HG03039 (cell line): ENCODE results near the gene NMRK1.
A peak's percentile ranks its signal among the peaks of the same experiment; 100 is the strongest.

Source experiments
- ATAC-seq: cut with Tn5 transposase; IDR thresholded peaks from one replicate; pipeline ENCODE4 v1.9.1; 2021; ENCODE audit warnings: mild to moderate bottlenecking, moderate library complexity; ENCODE audit not compliant: unreplicated experiment

Gene NMRK1

DNA sequence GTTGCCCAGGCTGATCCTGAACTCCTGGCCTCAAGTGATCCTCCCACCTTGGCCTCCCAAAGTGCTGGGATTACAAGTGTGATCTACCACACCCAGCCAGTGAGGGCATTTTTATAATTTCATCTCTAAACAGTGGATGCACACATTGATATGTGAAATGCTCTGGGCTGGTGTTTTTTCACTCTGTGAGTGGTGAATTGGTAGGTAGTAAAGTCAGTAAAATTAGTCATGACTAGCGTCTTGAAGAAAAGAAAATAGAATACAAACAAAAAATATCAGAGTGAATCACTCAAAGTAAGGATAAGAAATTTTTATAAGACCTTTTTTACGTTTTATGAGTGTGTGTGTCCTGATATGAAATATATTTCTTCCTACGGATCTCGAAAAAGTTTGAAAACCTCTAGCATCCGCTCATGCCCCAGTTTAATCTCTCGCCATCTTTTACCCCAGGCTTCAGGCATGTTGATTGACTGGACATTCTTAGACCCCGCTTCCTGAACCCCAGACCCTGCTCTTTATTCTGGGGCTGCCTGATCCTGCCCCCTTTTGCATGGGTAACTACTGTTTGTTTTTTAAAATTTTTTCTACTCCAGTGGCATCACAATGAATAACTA, 14.3 kb upstream of the NMRK1 start:
- no peak for ATAC-seq

DNA sequence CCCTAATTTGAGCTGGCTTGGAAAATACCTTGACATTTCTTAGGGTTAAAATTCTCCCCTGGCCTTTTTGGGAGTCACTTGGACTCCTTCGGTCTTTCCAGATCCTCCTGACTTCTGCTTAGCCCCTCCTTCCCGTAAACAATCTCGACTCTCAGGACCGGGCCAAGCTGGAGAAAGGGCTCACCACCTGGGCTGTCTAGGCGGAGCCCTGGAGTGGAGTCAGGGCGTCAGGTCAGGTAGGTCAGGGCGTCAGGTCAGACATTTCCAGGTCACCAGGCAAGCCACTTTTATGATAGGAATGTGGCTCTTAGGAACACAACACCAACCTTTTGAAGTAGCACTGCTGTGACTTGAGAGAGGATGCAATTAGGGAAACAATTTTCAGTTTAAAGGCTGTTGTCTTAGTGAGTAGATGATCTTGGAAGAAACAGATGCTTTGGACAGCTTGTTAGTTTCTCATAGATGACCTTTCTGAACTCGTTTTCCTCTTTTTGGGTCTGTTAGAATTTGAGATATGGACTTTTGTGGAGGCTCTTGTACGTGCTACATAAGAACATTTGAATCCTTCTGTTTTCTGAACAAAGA, 13.1 kb upstream of the NMRK1 start:
- no peak for ATAC-seq

DNA sequence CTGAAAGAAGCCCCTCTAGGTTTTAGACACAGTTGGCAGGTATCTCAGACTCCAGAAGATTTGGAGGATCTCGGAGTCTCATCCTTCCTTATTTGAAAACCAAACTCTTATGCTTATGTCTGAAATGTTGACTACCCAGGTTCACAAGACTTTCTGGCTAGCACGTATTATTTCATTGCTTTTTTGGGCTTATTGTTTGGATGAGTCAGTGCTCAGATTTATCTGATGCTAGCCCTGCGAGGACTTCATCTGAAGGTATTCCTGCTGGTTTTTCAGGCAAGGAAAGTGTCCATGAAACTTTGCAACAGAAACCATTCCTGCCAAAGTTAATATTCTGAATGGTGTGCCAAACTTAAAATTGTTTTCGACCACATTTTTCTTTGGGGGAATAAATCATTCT, 8.8 kb upstream of the NMRK1 start:
- no peak for ATAC-seq

DNA sequence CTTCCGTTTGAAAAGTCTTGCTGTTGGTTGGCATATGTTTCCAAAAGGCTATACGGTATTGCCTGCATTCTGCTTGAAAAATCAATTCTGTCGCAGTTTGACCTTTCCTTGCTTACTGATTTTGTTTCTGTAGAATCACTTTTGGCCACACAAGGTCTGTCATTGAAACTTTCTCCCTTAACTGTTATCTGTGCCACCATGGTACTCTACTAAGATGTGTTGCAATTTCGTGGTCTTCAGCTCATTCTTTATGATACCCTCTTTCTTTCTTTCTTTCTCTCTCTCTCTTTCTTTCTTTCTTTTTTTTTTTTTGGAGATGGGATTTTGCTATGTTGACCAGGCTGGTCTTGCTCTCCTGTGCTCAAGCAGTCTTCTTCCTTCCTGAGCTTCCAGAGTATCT, 4.8 kb upstream of the NMRK1 start:
- ATAC-seq: no peak

DNA sequence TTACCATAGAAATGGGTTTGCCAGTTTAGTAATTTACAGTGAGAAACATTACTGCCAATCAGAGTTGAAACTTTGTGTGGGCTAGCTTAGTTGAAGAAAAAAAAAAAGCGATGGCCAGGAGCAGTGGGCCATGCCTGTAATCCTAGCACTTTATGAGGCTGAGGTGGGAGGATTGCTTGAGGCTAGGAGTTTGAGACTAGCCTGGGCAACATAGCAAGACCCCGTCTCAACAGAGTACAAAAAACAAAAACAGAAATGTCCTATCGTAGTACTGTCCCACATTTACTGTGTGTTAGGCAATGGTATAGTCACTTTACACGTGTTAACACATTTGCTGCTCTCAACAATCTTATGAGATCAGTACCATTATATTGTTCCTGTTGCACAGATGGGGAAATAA, 2.6 kb upstream of the NMRK1 start:
- ATAC-seq: no peak

DNA sequence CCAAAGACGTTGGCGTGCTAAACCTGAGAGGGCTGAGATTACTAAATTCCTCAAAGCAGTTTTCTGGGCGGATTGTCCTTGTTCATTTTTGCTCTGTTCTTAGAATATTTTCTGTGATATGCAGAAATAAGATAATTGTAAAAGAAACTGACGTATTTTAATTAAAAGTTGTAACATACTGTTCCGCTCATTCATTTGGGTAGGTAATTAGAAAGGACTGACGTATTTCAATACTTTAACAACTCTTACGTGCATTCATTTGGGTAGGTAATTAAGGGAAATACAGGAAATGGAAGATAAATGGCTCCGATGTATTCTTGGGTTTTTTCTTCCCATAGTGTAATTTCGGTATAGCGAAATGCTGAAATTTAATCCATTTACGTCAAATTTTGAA, 1.4 kb upstream of the NMRK1 start:
- ATAC-seq: no peak

DNA sequence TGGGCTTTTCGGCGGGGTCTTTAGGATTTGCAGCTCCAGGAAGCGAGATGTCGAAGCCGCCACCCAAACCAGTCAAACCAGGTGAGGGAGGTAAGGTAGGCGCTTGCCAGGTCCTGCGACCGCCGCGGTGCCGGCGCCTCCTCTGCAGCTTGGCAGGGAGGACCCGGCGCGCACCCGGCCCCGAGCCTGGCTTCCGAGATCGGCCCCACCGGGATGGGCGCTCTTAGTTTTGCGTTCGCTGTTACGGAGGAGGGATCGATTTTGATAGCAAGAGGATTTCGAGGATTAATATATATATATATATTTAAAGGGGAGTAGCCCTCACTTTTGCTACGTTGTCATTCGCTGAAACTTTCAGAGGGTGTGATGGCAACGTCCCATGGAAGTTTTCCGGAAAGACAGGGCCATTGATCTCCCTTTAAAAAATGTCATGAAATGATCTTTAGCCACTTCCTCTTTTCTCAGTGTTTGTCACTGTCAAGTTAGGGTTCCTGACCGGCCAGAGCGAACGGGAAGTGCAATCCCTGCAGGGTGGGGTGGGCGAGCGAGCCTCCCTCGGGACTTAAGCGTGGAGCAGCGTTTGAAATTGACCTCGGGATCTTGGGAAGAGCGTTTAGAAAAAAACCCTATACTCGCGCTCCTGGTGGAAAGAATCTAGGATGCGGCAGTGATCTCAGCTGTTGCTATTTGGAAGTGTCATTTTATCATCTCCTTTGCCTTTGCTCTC, 854 bp upstream of the NMRK1 start:
- ATAC-seq: peak; percentile 28

GRCh38 chr9:75087289-75087823, 599 bp downstream of the NMRK1 start:
- peak; percentile 18 for ATAC-seq

GRCh38 chr9:75086541-75087288, 1.2 kb downstream of the NMRK1 start:
- ATAC-seq: no peak

GRCh38 chr9:75085640-75086039, 2.3 kb downstream of the NMRK1 start:
- no peak for ATAC-seq

DNA sequence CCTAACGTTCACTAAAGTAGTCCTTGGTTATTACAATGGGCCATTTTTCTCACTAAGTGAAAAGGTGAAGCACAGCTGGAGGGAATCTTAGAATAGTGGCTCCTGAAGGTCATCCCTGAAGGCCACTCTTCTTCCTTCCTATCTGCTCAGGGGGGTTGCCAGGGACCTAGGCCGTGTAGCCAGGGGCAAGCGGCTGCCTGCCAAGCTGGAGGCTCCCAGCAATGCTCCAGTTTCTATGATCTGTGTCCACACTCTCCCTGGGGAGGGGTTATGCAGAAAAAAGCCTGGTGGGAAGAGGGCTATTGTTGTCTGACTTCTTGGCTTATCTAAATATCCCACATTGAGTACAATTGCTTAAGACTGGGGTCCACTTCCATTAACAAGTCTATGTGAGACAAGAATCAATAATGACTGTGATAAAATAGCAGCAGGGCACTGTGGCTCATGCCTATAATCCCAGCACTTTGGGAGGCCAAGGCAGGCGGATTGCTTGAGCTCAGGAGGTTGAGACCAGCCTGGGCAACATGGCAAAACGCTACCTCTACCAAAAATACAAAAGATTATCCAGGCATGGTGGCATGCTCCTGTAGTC, 3.8 kb downstream of the NMRK1 start:
- no peak for ATAC-seq

GRCh38 chr9:75083188-75083970, 4.6 kb downstream of the NMRK1 start:
- ATAC-seq: no peak

- no peak for ATAC-seq
Observed at GRCh38 chr9:75081632-75082031, 6.3 kb downstream of the NMRK1 start.

DNA sequence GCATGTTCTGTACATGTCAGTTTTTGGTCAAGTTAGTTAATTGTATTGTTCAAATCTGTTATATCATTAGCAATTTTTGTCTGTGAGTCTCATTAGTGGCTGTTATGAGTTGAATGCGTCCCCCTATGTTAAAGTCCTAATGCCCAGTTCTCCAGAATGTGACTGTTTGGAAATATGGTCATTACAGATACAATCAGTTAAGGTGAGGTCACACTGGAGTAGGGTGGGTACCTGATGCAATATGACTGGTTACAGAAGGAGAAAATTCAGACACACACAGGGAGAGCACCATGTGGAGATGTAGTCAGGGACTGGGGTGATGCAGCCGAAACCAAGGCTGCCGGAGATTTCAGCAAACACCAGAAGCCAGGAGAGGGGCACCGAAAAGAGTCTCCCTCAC, 15.1 kb downstream of the NMRK1 start:
- no peak for ATAC-seq

GRCh38 chr9:75071530-75072122, 16.3 kb downstream of the NMRK1 start:
- ATAC-seq: no peak

GRCh38 chr9:75069171-75069570, 18.8 kb downstream of the NMRK1 start:
- ATAC-seq: no peak

DNA sequence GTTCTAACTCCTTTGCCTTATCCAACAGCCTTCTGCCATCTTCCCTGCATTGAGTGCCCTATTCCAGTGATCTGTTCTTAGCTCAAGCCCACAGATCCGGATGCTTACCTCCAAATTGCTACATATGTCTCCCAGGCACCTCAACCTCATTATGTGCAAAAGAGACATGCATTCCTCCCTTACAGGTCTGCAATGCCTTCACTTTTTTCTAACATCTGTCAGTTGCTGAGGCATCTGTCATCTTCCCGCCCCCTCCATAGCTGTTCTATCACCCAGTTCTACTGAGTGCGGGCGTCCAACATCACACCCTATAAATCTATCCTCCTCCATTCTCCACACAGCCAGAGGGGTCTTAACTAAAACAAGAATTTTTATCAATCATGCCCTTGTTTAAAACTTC, 20.1 kb downstream of the NMRK1 start:
- no peak for ATAC-seq

DNA sequence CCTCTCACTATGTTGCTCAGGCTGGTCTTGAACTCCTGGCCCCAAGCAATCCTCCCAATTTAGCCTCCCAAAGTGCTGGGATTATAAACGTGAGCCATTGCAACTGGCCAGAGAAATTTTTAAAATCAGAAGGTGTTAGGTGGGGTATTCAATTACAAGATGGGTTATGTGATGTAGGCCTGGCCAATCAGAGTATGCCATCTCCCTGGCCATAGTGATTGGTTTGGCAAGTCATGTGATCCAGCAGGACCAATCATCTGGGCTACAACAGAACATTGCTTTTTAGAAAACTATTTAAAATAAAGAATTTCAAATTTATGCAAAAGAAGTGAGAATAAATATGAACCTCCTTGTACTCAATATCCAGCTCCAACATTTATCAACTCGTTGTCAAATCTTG, 22.4 kb downstream of the NMRK1 start:
- ATAC-seq: no peak

GRCh38 chr9:75064307-75065025, 23.5 kb downstream of the NMRK1 start:
- no peak for ATAC-seq
